ENCODE data around the gene PTPRU.

PTPRU gene

DNA sequence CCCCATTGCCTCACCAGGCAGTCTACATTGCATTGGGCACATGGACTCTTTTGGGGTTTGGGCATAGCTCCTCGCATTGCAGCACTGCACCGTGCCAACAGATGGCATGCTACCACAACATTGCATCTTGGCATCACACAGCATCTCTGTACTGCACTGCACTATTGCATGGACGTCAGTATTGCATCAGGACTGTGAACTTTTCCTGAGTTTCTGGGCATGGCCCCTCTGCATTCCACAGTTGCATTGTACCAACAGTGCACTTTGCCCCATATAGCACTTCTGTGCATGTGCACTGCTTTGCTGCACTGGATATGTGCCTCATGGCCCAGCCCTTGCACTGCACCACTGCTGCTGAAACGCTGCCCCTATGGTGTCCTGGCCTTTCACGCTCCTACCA, 9.6 kb downstream of the PTPRU start:
- no peak for DNase-seq (ENCODE audit: low read depth in 2 of 2)

DNA sequence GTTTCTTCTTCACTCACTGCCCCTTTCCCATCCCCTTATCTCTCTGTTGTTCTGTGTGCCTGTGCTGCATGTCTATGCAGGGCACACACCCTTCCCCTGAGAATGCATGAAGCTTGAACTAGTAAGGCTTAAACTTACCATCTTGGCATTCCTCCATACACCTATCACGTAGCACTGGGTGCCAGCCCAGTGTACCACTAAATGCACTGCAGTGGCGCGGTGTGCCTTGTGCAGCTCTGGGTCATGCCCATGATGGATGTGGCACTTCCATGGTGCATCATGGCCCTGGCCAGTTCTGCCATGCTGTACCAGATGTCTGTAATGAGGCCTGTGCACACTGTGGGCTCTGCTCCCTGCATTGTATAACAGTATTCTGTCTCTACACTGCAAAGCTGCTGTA, 10.7 kb downstream of the PTPRU start:
- no peak for DNase-seq (ENCODE audit: low read depth in 2 of 2)

DNA sequence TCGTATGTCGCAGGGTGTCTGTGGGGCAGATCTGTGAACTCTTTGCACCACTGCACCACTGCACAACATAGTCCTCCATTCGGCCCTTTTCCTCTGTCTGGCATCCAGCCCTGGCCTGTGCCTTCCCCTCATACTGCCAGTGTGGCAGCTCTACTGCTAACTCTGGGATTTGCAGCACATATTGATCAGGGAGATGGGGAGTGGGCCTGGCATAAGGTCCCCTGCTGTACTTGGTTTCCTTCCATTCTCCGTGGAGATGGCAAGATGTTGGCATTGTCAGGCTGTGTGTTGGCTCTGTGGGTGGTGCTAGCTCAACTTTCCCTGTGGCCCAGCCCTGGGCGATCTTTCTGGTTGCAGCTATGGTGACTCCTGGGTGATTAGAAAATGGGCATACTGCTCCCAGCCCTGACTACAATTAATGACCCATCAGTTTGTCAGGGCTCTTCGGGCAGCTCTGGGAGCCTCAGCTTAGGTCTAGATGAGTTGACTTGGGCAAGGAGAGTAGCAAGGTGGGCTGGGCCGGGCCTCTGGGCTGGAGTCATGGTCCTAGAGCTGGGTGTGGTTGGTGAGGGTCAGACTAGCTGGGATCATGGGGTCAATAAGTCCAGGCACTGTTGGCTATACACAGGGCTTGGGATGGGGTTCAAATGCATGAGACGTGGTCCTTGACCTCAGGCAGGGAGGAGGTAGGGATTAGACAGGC, 11.4 kb downstream of the PTPRU start:
- no peak for DNase-seq (ENCODE audit: low read depth in 2 of 2)

DNA sequence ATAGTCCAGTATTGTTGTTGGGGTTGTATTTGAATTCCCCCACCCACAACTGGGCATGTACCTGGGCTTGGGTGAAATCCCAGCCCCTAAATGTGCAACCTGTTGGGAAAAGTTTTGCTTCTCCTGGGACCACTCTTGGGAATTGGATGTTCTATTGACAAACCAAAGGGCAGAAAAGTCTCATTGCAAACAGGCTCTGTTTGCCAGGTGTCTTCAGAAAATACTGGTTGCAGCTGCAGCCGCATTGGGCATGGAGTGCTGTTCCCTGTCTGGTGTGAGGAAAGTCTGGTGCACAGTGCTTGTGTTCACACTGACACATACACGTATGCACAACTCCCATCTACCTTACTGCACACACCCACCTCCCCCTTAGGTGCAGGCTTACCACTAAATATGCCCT, 12.1 kb downstream of the PTPRU start:
- DNase-seq (ENCODE audit: low read depth in 2 of 2), result no peak

DNA sequence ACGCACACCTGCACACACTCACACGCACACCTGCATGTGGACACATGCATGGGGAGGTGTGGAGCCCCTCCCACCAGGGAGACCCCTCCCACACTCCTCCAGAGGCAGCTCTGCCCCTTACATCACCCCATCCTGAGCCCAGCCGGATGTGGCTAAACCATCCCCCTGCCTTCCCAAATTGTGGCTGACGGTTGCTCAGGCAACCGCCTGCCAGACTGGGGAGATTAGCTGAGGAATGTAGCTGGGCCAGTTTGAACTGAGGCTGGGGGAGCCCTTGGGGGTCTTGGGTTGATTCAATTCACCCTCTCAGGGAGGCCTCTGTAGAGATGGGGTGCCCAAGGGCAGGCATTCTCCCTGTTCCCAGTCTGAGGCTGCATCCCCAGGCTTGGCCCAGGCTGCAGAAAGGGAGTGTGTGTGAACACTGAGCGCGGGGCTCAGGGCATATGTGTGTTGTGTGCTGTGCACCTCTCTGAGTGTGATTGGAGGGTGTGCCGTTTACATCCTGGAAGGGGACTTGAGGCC, 12.9 kb downstream of the PTPRU start:
- DNase-seq (ENCODE audit: low read depth in 2 of 2), result no peak

DNA sequence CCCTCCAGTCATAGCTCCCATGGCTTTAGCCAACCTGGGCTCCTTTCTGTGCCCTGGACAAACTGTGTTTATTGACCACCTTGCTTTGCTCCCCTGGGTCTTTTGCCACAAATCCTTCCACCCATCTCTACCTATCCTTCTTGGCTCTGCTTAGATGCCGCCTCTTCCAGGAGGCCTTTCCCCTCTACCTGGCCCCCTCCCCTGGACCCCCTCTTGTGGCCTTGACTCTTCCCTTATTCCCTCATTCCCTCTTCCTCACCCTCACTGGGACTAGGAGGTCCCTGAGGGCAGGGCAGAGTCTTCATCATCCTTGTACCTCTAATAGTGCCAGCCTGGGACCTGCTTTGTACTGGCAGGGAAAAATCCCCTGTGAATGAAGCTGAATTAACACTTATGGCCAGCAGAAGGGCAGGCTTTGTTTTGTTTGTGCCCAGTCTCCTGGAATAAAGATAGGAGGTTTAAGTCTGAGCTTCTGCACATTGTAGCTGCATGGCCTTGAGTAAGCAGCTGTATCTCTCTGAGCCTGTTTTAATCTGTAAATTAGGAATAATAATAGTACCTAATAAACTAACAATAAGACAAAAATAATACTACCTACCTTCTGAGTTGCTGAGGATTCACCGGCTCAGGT, 13.7 kb downstream of the PTPRU start:
- DNase-seq (ENCODE audit: low read depth in 2 of 2), result no peak

DNA sequence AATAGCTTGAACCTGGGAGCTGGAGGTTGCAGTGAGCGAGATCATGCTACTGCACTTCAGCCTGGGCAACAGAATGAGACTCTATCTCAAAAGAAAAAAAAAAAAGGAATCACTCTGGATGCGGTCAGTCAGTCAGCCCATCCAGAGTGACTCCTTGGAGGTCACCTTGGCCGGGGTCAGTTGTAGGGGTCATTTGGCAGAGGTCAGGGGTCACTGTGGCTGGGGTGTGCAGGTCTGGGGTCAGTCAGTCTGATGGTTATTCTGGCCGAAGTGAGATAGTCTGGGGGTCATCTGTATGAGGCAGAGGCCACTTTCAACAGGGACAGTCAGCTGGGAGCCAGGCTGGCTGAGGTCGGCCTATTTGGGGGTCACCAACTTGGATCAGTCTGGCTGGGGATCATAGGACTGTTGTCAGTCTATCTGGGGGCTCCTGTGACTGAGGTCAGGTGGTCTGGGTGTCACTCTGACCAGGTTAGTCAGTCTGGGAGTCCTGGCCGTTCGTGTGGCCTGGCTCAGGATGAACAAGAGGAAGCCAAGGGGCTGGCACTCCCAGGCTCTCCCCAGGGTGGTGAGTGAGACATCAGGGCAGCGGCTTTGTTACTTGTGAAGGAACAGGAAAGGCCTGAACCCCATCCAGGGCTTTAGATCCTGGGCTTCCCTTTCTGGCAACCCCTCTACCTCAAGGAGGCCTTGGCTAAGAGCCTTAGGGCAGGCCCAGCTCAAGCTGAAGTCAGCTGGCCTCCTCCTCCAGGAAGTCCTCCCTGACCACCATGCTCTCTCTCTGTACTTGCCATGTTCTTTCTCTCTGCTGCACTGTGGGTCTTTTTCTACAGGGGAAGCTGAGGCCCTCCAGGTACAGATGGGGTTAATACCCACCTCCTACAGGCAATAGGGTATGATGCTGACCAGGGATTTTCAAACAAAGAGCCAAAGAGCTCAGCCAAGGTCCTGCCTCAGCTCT, 15.1 kb downstream of the PTPRU start:
- no peak for DNase-seq (ENCODE audit: low read depth in 2 of 2)

DNA sequence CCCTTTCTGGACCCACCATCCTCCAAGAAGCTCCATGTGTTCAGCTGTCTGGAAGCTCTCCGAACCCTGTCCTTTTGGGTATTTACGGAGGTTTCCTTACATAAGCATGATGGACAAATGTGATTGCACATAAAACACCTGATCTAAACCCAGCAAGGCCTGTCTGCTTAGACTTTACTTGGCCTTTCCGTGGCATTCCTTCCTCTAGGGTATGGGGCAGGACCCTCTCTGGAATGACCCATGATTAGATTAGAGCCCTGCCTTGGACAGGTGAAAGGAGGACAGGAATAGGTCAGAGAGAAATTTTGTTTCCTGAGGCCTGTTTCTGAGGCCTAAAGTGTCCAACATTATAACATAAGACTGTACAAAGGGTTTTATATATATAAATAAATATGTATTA, 16.9 kb downstream of the PTPRU start:
- no peak for DNase-seq (ENCODE audit: low read depth in 2 of 2)

DNA sequence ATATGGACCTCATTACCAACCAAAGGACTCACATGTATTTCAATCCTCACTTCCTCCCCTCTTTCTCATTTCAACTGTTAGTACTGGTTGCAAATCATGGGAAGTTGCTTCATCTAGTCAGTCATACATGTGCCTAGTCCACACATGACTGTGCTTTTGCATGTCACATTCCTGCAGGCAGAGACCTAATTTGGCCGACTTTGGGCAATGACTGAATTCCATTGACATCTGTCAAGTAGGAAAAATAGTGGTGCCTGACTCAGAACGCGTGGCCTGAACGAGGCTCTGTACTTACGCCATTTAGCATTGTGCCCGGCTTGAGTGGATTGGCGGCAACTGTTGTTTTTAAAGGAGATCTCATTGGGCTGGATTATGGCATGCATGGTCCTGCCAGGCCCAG, 18.0 kb downstream of the PTPRU start:
- DNase-seq (ENCODE audit: low read depth in 2 of 2), result no peak

DNA sequence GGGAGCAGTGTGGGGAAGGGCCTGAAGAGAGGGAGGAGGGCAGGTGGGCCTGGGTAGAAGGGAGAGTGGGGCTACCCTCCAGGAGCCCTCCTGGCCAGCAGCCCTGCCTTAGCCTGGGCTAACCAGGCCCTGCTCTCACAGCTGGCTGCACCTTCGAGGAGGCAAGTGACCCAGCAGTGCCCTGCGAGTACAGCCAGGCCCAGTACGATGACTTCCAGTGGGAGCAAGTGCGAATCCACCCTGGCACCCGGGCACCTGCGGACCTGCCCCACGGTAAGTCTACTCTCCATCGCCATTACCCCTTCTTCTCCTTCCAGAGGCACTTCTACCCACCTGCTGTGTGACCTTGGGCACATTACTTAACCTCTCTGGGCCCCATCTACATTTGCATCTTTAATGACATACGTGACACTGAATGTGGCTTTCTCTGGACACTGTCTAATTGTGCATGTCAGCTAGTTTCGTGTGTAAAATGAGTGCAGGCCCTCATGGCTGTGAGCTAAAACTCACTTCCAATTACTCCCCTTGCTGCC, 18.9 kb downstream of the PTPRU start:
- DNase-seq (ENCODE audit: low read depth in 2 of 2), result no peak

DNA sequence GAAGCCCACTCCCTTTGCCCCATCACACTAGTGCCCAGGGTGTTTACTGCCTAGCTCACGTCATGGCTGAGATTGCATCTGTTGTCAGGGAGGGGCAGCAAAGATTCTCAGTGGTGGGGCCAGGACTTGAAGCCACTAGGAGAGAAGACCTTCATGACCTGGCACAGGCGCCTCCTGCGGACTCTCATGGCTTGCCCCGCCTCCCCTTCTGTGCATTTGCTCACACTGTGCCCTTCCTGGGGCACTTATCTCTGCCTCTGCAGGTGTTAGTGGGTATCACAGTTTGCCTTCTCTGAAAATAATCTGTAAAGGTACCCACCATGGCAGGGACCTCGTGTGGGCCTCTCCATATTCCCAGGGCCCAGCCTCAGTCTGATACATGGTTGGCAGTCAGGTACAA, 20.1 kb downstream of the PTPRU start:
- no peak for DNase-seq (ENCODE audit: low read depth in 2 of 2)

DNA sequence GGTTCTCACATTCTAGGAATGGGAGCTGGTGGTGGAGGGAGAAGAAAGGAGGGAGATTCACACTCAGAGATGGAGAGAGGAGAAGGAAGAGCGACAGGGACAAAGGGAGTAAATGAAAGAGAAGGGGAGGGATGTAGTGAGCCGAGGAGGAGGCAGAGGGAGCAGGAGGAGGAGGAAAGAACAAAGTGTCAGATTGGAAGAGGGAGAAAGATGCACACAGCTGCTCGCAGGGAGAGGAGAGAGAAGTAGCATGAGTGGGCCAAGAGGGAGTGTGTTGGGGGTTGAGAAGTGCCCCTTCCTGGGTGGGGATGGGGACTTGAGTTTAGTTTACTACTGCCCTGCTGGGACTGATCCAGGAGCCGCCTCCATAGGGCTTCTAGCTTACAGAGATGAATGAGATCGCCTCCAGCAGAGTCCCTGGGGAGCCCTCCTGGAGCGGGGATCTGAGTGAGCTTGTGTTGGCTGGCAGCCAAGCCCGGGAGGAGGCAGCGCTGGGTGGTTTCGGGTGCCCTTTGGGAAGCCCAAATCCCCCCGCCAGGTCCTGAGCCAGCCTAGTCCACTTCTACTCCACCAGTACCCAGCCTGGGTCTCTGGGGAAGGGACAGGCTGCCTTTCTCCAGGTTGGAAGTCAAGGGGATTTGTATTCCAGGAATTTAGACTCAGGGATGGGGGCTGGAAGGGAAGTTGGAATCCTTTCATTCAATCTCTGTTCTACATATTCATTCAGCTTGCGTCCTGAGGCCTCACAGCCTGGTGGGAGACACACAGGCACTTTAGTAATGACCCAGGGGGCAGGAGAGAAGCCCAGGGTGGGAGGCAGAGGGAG, 20.9 kb downstream of the PTPRU start:
- DNase-seq (ENCODE audit: low read depth in 2 of 2), result peak in 1 of 2 experiments; percentile 59

DNA sequence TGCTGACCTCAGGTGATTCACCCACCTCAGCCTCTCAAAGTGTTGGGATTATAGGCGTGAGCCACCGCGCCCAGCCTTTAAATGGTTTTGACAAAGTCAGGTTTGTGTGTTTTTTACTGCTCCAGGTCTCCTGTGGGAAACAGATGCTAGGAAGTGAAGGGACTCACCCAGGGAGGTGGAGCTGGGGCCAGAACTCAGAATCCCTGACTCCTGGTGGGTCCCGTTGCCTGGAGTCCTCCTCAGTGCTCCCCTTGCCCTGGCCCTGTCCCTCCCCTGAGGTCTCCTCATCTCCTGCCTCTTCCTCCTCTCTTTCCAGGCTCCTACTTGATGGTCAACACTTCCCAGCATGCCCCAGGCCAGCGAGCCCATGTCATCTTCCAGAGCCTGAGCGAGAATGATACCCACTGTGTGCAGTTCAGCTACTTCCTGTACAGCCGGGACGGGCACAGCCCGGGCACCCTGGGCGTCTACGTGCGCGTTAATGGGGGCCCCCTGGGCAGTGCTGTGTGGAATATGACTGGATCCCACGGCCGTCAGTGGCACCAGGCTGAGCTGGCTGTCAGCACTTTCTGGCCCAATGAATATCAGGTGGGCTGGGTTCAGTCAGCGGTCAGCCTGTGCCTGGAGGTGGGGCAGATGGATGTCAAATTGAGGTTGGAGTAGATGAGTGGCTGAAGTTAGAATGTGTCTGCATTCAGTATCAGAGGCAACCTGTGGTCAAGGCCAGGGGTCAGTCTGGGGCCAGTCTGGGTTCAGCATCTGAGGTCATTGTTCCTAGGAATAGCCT, 22.1 kb downstream of the PTPRU start:
- no peak for DNase-seq (ENCODE audit: low read depth in 2 of 2)

DNA sequence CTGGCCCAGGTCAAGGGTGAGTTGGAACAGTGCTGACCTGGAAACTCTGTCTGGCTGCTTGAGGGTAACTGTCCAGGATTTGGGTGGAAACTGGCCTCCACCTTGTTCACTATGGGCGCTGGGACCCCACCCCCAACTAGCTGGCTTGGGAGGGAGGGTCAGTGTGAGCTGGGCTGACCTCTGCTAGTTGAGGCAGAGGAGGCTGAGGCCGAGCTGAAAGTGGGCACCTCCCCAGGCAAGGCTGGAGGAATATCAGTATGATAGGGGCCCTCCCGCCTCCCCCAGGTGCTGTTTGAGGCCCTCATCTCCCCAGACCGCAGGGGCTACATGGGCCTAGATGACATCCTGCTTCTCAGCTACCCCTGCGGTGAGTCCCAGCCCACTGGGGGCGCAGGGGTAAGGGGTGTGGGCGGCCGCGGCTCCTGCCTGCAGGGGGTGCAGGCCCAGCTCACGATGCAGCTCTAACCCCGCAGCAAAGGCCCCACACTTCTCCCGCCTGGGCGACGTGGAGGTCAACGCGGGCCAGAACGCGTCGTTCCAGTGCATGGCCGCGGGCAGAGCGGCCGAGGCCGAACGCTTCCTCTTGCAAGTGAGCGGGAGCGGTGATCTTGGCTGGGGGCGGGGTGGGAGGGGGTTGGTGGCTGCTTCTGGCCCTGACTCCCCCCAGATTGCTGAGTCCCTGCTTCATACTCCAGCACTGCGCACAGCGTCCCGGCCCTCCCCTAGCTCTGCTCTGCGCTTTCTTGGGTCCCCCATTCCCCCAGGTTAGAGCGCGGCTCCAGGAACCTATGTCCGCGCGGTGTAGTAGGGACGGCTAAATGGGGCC, 22.9 kb downstream of the PTPRU start:
- DNase-seq (ENCODE audit: low read depth in 2 of 2), result no peak

DNA sequence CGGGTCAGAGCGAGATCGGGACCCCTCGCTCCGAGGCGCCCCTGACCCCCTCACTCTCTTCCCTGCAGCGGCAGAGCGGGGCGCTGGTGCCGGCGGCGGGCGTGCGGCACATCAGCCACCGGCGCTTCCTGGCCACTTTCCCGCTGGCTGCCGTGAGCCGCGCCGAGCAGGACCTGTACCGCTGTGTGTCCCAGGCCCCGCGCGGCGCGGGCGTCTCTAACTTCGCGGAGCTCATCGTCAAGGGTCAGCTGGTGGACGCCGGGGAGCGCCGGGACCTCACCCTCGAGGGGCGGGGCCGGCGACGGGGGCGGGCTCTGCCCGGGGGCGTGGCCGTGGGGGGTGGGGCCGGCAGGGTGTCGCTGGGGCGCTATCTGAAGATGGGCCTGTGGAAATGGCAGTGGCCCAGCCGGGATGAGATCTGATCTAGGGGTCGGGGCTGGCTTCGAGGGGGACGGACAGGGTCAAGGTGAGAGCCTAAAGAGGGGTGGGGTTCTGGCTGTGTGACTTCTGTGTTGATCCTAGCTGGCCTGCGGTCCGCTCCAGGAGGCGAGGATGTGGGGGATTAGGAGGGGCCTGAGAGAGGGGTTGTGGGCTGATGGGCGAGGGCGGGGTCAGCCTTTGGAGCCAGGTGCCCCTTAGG, 23.6 kb downstream of the PTPRU start:
- DNase-seq (ENCODE audit: low read depth in 2 of 2), result no peak

DNA sequence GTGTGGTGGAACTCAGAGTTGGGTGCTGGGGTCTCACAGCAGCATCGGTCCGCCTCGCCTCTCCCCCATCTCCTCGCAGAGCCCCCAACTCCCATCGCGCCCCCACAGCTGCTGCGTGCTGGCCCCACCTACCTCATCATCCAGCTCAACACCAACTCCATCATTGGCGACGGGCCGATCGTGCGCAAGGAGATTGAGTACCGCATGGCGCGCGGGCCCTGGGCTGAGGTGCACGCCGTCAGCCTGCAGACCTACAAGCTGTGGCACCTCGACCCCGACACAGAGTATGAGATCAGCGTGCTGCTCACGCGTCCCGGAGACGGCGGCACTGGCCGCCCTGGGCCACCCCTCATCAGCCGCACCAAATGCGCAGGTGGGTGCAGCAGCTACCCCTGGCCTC, 24.2 kb downstream of the PTPRU start:
- no peak for DNase-seq (ENCODE audit: low read depth in 2 of 2)

DNA sequence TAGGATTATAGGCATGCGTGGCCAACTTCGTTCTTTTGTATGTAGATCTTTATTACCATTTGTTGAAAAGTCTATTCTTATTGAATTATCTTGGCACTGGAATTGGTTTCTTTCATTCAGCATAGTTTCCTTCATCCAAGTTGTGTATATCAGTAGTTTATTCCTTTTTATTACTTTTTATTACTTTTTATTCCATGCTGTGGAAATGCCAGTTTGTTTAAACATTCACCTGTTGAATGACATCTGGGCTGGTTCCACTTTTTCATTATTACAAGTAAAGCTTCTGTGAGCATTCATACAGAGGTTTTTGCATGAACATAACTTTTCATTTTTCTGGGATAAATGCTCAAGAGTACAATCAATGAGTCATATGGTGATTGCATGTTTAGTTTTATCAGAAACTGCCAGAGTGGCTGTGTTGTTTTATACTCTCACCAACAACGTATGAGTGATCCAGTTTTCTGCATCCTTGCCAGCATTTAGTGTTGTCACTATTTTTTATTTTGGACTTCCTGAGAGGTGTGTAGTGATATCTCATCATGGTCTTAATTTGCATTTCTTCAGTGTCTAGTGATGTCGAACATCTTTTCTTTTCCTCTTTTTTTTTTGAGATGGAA, 28.6 kb downstream of the PTPRU start:
- no peak for DNase-seq (ENCODE audit: low read depth in 2 of 2)

DNA sequence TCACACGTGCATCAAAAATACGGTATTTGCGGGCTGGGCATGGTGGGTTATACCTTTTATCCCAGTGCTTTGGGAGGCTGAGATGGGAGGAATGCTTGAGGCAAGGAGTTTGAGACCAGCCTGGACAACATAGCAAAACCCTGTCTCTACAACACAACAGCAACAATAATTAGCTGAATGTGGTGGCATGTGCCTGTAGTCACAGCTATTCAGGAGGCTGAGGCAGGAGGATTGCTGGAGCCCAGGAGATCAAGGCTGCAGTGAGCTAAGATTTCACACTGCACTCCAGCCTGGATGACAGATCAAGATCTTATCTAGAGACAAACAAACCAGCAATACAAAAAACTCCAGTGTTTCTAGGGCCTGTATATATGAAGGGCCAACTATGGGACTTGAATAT, 30.6 kb downstream of the PTPRU start:
- no peak for DNase-seq (ENCODE audit: low read depth in 2 of 2)

All from fibroblast of skin of left quadriceps (primary cell).